ENCODE data around the gene TMEM205. TPM values are rescaled to one million over a fixed set of nuclear protein-coding genes. Genes with fewer than 3 reads are reported as not detected.

The TMEM205 gene
- total and polyA plus RNA-seq, 2 of the 13 experiments (the other 11 are each of a cell fraction or from before 2014, with no cell fraction given) = 45.5 to 98.7 TPM

DNA sequence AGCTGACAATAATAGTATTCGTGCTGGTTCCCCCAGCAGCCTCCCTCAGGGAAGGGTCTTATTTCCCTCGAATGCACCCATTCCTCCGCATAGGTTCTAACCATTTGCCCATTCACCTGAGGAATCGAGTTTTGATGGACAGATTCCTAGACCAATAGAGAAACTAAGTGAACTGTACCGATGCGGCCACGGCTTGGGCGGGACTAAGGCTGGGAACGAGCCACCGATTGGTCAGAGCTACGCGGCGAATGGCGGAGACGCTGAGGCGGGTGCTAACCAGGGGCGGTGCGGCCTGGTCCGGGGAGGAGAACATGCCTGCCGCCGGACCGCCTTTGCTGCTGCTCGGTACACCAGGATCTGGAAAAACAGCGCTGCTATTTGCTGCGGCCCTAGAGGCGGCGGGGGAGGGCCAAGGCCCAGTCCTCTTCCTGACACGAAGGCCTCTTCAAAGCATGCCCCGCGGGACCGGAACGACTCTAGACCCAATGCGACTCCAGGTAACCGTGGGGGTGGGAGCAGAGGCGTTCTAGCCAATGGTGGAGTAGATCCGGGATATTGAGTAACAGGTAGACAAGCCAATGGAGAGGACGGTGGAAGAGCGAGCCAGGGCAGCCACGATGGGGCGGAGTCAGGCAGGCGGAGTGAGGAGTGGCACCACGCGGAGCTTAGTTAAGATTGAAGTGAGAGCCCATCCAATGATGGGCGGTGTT lies 28.5 kb upstream of the TMEM205 start, which contains the start of gene SWSAP1 (continued):
- TF ChIP-seq ZNF383 (CRISPR knock-in tag; IDR thresholded peaks at IDR 0.05; ENCODE audit: borderline replicate concordance) = no peak
- 0 out of 2 replicates have a peak, but pooled peaks have one; percentile 49 for TF ChIP-seq DNMT3B (CRISPR knock-in tag; conservative IDR thresholded peaks at IDR 0.05)
- TF ChIP-seq MIER2 (CRISPR knock-in tag; IDR thresholded peaks at IDR 0.05) = no peak
- no peak for TF ChIP-seq ZFAT (CRISPR knock-in tag; conservative IDR thresholded peaks at IDR 0.05)
- TF ChIP-seq ZNF292 (CRISPR knock-in tag; IDR thresholded peaks at IDR 0.05; ENCODE audit: borderline replicate concordance, low read depth) = no peak
- TF ChIP-seq, protein P1, sequence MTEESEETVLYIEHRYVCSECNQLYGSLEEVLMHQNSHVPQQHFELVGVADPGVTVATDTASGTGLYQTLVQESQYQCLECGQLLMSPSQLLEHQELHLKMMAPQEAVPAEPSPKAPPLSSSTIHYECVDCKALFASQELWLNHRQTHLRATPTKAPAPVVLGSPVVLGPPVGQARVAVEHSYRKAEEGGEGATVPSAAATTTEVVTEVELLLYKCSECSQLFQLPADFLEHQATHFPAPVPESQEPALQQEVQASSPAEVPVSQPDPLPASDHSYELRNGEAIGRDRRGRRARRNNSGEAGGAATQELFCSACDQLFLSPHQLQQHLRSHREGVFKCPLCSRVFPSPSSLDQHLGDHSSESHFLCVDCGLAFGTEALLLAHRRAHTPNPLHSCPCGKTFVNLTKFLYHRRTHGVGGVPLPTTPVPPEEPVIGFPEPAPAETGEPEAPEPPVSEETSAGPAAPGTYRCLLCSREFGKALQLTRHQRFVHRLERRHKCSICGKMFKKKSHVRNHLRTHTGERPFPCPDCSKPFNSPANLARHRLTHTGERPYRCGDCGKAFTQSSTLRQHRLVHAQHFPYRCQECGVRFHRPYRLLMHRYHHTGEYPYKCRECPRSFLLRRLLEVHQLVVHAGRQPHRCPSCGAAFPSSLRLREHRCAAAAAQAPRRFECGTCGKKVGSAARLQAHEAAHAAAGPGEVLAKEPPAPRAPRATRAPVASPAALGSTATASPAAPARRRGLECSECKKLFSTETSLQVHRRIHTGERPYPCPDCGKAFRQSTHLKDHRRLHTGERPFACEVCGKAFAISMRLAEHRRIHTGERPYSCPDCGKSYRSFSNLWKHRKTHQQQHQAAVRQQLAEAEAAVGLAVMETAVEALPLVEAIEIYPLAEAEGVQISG (CRISPR knock-in tag; IDR thresholded peaks at IDR 0.05) = peak; percentile 71; the same call in 1 of the 2 replicates
- TF ChIP-seq PREB (CRISPR knock-in tag; IDR thresholded peaks at IDR 0.05) = no peak
- no peak for TF ChIP-seq REXO4 (CRISPR knock-in tag; IDR thresholded peaks at IDR 0.05; ENCODE audit: borderline replicate concordance)
- TF ChIP-seq, protein P2, sequence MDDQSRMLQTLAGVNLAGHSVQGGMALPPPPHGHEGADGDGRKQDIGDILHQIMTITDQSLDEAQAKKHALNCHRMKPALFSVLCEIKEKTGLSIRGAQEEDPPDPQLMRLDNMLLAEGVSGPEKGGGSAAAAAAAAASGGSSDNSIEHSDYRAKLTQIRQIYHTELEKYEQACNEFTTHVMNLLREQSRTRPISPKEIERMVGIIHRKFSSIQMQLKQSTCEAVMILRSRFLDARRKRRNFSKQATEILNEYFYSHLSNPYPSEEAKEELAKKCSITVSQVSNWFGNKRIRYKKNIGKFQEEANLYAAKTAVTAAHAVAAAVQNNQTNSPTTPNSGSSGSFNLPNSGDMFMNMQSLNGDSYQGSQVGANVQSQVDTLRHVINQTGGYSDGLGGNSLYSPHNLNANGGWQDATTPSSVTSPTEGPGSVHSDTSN (CRISPR knock-in tag; IDR thresholded peaks at IDR 0.05; ENCODE audit: borderline replicate concordance) = no peak
- no peak for TF ChIP-seq CENPX (CRISPR knock-in tag; IDR thresholded peaks at IDR 0.05)
- TF ChIP-seq SOX13 (IDR thresholded peaks at IDR 0.05) = no peak
- TF ChIP-seq SOX13 (CRISPR knock-in tag; conservative IDR thresholded peaks at IDR 0.05 in 1 of 2, IDR thresholded peaks at IDR 0.05 in 1 of 2) = no peak
- no peak for TF ChIP-seq HNF4G (IDR thresholded peaks at IDR 0.05; ENCODE audit: borderline replicate concordance, low read depth, low read length)
- TF ChIP-seq HNF4G (CRISPR knock-in tag; IDR thresholded peaks at IDR 0.05; ENCODE audit: borderline replicate concordance, low read depth) = no peak
- TF ChIP-seq MBD4 (IDR thresholded peaks at IDR 0.05; ENCODE audit: borderline replicate concordance, low read length) = no peak
- TF ChIP-seq PCBP1 (IDR thresholded peaks at IDR 0.05; ENCODE audit: borderline replicate concordance, low read depth, low read length) = no peak
- no peak for TF ChIP-seq HMGA1 (CRISPR knock-in tag; conservative IDR thresholded peaks at IDR 0.05)
- TF ChIP-seq ZNF737 (CRISPR knock-in tag; IDR thresholded peaks at IDR 0.05; ENCODE audit: borderline replicate concordance) = no peak
- TF ChIP-seq MYNN (CRISPR knock-in tag; IDR thresholded peaks at IDR 0.05; ENCODE audit: low read depth) = no peak; the same call in 1 of the 2 replicates
- TF ChIP-seq ZNF670 (CRISPR knock-in tag; IDR thresholded peaks at IDR 0.05; ENCODE audit: borderline replicate concordance) = no peak
- no peak for TF ChIP-seq NBN (conservative IDR thresholded peaks at IDR 0.05)
- TF ChIP-seq, protein P3, sequence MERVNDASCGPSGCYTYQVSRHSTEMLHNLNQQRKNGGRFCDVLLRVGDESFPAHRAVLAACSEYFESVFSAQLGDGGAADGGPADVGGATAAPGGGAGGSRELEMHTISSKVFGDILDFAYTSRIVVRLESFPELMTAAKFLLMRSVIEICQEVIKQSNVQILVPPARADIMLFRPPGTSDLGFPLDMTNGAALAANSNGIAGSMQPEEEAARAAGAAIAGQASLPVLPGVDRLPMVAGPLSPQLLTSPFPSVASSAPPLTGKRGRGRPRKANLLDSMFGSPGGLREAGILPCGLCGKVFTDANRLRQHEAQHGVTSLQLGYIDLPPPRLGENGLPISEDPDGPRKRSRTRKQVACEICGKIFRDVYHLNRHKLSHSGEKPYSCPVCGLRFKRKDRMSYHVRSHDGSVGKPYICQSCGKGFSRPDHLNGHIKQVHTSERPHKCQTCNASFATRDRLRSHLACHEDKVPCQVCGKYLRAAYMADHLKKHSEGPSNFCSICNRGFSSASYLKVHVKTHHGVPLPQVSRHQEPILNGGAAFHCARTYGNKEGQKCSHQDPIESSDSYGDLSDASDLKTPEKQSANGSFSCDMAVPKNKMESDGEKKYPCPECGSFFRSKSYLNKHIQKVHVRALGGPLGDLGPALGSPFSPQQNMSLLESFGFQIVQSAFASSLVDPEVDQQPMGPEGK (CRISPR knock-in tag; IDR thresholded peaks at IDR 0.05) = 0 out of 2 replicates have a peak, but pooled peaks have one; percentile 28
- TF ChIP-seq NCOA5 (CRISPR knock-in tag; IDR thresholded peaks at IDR 0.05) = no peak
- peak; percentile 91 for TF ChIP-seq ZNF629 (CRISPR knock-in tag; conservative IDR thresholded peaks at IDR 0.05)
